HUES48 (cell line): ENCODE measurements around the gene ZMYM1.
"Not testable (repeated sequence)": the region's sequence is repeated elsewhere in the genome, so short reads cannot be mapped to it uniquely, and the experiment has no call there.

Experiments
- H3K27ac ChIP-seq: one replicate; pipeline ENCODE4 v1.7.0; 2013; ENCODE audit warnings: low read depth, low read length, inconsistent platforms
- H3K27me3 ChIP-seq: 2 replicates; pipeline ENCODE4 v1.6.1; 2013; ENCODE audit warnings: mild to moderate bottlenecking, low read length; ENCODE audit not compliant: control insufficient read depth, insufficient read depth
- H3K36me3 ChIP-seq: 2 replicates; pipeline ENCODE4 v1.6.1; 2013; ENCODE audit warnings: low read length; ENCODE audit not compliant: control insufficient read depth, insufficient read depth
- H3K4me1 ChIP-seq: 2 replicates; pipeline ENCODE4 v1.6.1; 2013; ENCODE audit warnings: mild to moderate bottlenecking, low read length; ENCODE audit not compliant: control insufficient read depth, insufficient read depth
- H3K4me3 ChIP-seq: 2 replicates; pipeline ENCODE4 v1.5.1; 2013; ENCODE audit warnings: mild to moderate bottlenecking, low read depth, low read length
- H3K9ac ChIP-seq: 2 replicates; pipeline ENCODE4 v1.6.1; 2013; ENCODE audit warnings: mild to moderate bottlenecking, low read depth, low read length, moderate library complexity
- H3K9me3 ChIP-seq: 2 replicates; pipeline ENCODE4 v1.6.1; 2013; ENCODE audit warnings: low read length; ENCODE audit not compliant: control insufficient read depth, insufficient read depth

The ZMYM1 gene

GRCh38 chr1:35046730-35047129 lies 32.5 kb upstream of the ZMYM1 start:
- no peaks in the 10 kb centered on the region for H3K36me3 ChIP-seq
- H3K4me1 ChIP-seq, result no peaks in the 10 kb centered on the region
- no peak overlapping the region for H3K9ac ChIP-seq
- no peaks in the 10 kb centered on the region for H3K27me3 ChIP-seq
- no peak overlapping the region for H3K4me3 ChIP-seq
- no peaks in the 10 kb centered on the region for H3K9me3 ChIP-seq
- no peak overlapping the region for H3K27ac ChIP-seq

GRCh38 chr1:35047188-35047858 lies 31.9 kb upstream of the ZMYM1 start:
- no peak overlapping the region for H3K9ac ChIP-seq
- H3K27me3 ChIP-seq, result no peaks in the 10 kb centered on the region
- no peak overlapping the region for H3K27ac ChIP-seq
- H3K36me3 ChIP-seq, result no peaks in the 10 kb centered on the region
- no peak overlapping the region for H3K4me3 ChIP-seq
- H3K4me1 ChIP-seq, result no peaks in the 10 kb centered on the region
- H3K9me3 ChIP-seq, result no peaks in the 10 kb centered on the region

- H3K4me1 ChIP-seq, result no peaks in the 10 kb centered on the region
- no peak overlapping the region for H3K9ac ChIP-seq
- no peaks in the 10 kb centered on the region for H3K9me3 ChIP-seq
- H3K4me3 ChIP-seq, result no peak overlapping the region
- no peaks in the 10 kb centered on the region for H3K27me3 ChIP-seq
- H3K27ac ChIP-seq, result no peak overlapping the region
- H3K36me3 ChIP-seq, result no peaks in the 10 kb centered on the region
These were observed 30.1 kb upstream of the ZMYM1 start for GRCh38 chr1:35049116-35049515.

GRCh38 chr1:35053433-35053832 lies 25.8 kb upstream of the ZMYM1 start:
- Histone ChIP-seq H3K36me3 (no peaks in the 10 kb centered on the region), H3K27me3 (no peaks in the 10 kb centered on the region), H3K4me1 (no peaks in the 10 kb centered on the region), H3K4me3 (no peak overlapping the region), H3K27ac (no peak overlapping the region), H3K9me3 (peaks cover 5% of the 10 kb centered on the region; the same call in 1 of the 2 replicates), H3K9ac (no peak overlapping the region)

GRCh38 chr1:35054282-35054681 lies 24.9 kb upstream of the ZMYM1 start:
- not testable (repeated sequence) for H3K9ac ChIP-seq, H3K9me3 ChIP-seq, H3K27ac ChIP-seq, H3K27me3 ChIP-seq, H3K36me3 ChIP-seq, H3K4me3 ChIP-seq, H3K4me1 ChIP-seq

- H3K9me3 ChIP-seq, H3K4me3 ChIP-seq, H3K4me1 ChIP-seq, H3K27me3 ChIP-seq, H3K36me3 ChIP-seq, H3K27ac ChIP-seq, H3K9ac ChIP-seq: not testable (repeated sequence)
These were observed 20.9 kb upstream of the ZMYM1 start for GRCh38 chr1:35058321-35058720.

- no peaks in the 10 kb centered on the region for H3K27me3 ChIP-seq
- H3K27ac ChIP-seq, result no peak overlapping the region
- H3K9ac ChIP-seq, result no peak overlapping the region
- no peak overlapping the region for H3K4me3 ChIP-seq
- H3K36me3 ChIP-seq, result no peaks in the 10 kb centered on the region
- H3K4me1 ChIP-seq, result no peaks in the 10 kb centered on the region
- peaks cover 5% of the 10 kb centered on the region; the same call in 1 of the 2 replicates for H3K9me3 ChIP-seq
These were observed 20.2 kb upstream of the ZMYM1 start for GRCh38 chr1:35058988-35059387.

GRCh38 chr1:35062518-35063196 lies 16.5 kb upstream of the ZMYM1 start:
- no peak overlapping the region for H3K9ac ChIP-seq
- peaks cover 5% of the 10 kb centered on the region; the same call in 1 of the 2 replicates for H3K9me3 ChIP-seq
- H3K4me3 ChIP-seq, result no peak overlapping the region
- H3K36me3 ChIP-seq, result no peaks in the 10 kb centered on the region
- no peaks in the 10 kb centered on the region for H3K27me3 ChIP-seq
- no peak overlapping the region for H3K27ac ChIP-seq
- no peaks in the 10 kb centered on the region for H3K4me1 ChIP-seq

GRCh38 chr1:35064265-35064664 lies 14.9 kb upstream of the ZMYM1 start:
- H3K27ac ChIP-seq, result no peak overlapping the region
- H3K36me3 ChIP-seq, result no peaks in the 10 kb centered on the region
- no peak overlapping the region for H3K4me3 ChIP-seq

GRCh38 chr1:35069746-35070145 lies 9.4 kb upstream of the ZMYM1 start:
- Histone ChIP-seq H3K9me3 (no peaks in the 10 kb centered on the region), H3K27ac (no peak overlapping the region), H3K4me3 (no peak overlapping the region), H3K27me3 (no peaks in the 10 kb centered on the region), H3K4me1 (no peaks in the 10 kb centered on the region), H3K9ac (no peak overlapping the region), H3K36me3 (no peaks in the 10 kb centered on the region)

More at GRCh38 chr1:35064265-35064664, 14.9 kb upstream of the ZMYM1 start:
- H3K27me3 ChIP-seq, result no peaks in the 10 kb centered on the region
- no peaks in the 10 kb centered on the region for H3K4me1 ChIP-seq
- no peak overlapping the region for H3K9ac ChIP-seq
- no peaks in the 10 kb centered on the region for H3K9me3 ChIP-seq

GRCh38 chr1:35073265-35073811 lies 5.8 kb upstream of the ZMYM1 start:
- Histone ChIP-seq H3K4me3 (no peak overlapping the region), H3K9me3 (no peaks in the 10 kb centered on the region), H3K36me3 (no peaks in the 10 kb centered on the region), H3K27ac (no peak overlapping the region), H3K27me3 (no peaks in the 10 kb centered on the region), H3K9ac (no peak overlapping the region), H3K4me1 (peaks cover 14% of the 10 kb centered on the region; the same call in 1 of the 2 replicates)
